ENCODE results near the gene PARP1. TPM values are rescaled to one million over a fixed set of nuclear protein-coding genes. Genes with fewer than 3 reads are reported as not detected.

Gene PARP1
- total RNA-seq, 2 donors from 2014 or later, result 70.3 TPM

DNA sequence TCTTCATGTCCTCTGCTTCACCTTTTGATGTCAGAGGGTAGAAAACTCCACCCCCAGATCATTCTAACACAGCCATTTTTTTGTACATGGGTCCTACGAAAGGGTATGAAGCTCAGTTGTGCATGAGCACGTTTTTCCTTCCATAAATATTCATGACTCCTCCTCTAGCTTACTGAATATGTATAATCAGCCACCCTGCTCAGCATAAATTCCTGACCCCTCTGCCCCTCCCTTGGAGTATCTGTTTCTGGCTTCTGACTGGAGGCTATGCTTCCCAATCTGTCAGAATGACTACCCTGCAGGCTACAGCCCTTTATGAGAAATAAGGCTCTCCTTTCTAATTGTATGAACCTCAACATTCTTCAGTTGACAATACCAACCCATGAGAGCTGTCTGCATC, 42.8 kb upstream of the PARP1 start:
- DNase-seq (ENCODE audit: low spot score) (no peak), ATAC-seq (ENCODE audit: insufficient number of reproducible peaks, low FRiP score, low read depth) (no peak)
- Histone ChIP-seq H3K4me1 (ENCODE audit: control insufficient read depth in 1 of 2, low read depth in 2 of 2) (no peaks in the 10 kb centered on the region), H3K36me3 (no peaks in the 10 kb centered on the region), H3K9me3 (no peaks in the 10 kb centered on the region), H3K4me3 (no peak overlapping the region), H3K27ac (no peak overlapping the region), H3K27me3 (replicated peaks; ENCODE audit: insufficient read depth) (no peaks in the 10 kb centered on the region)
- TF ChIP-seq CTCF (IDR thresholded peaks at IDR 0.05), result no peak

- Histone ChIP-seq H3K27ac (no peak overlapping the region), H3K36me3 (no peaks in the 10 kb centered on the region), H3K27me3 (replicated peaks; ENCODE audit: insufficient read depth) (no peaks in the 10 kb centered on the region), H3K4me1 (ENCODE audit: control insufficient read depth in 1 of 2, low read depth in 2 of 2) (no peaks in the 10 kb centered on the region), H3K4me3 (no peak overlapping the region), H3K9me3 (no peaks in the 10 kb centered on the region)
- ATAC-seq (ENCODE audit: insufficient number of reproducible peaks, low FRiP score, low read depth) (no peak), DNase-seq (ENCODE audit: low spot score) (no peak)
- TF ChIP-seq CTCF (IDR thresholded peaks at IDR 0.05), result no peak
These were observed 41.9 kb upstream of the PARP1 start for GRCh38 chr1:226449823-226450222.

GRCh38 chr1:226447932-226448665, 40.2 kb upstream of the PARP1 start:
- no peak for ATAC-seq (ENCODE audit: insufficient number of reproducible peaks, low FRiP score, low read depth)
- no peak for TF ChIP-seq CTCF (IDR thresholded peaks at IDR 0.05)
- H3K9me3 ChIP-seq, result no peaks in the 10 kb centered on the region
- H3K4me3 ChIP-seq, result no peak overlapping the region
- no peaks in the 10 kb centered on the region for H3K27me3 ChIP-seq (replicated peaks; ENCODE audit: insufficient read depth)
- no peak for DNase-seq (ENCODE audit: low spot score)
- H3K36me3 ChIP-seq, result no peaks in the 10 kb centered on the region
- H3K27ac ChIP-seq, result no peak overlapping the region
- H3K4me1 ChIP-seq (ENCODE audit: control insufficient read depth in 1 of 2, low read depth in 2 of 2), result no peaks in the 10 kb centered on the region

- Histone ChIP-seq H3K4me1 (ENCODE audit: control insufficient read depth in 1 of 2, low read depth in 2 of 2) (no peaks in the 10 kb centered on the region), H3K9me3 (no peaks in the 10 kb centered on the region), H3K4me3 (no peak overlapping the region), H3K27me3 (replicated peaks; ENCODE audit: insufficient read depth) (no peaks in the 10 kb centered on the region), H3K27ac (no peak overlapping the region), H3K36me3 (no peaks in the 10 kb centered on the region)
- ATAC-seq (ENCODE audit: insufficient number of reproducible peaks, low FRiP score, low read depth) (no peak), DNase-seq (ENCODE audit: low spot score) (no peak)
- TF ChIP-seq CTCF (IDR thresholded peaks at IDR 0.05), result no peak
These were observed 38.2 kb upstream of the PARP1 start for GRCh38 chr1:226446094-226446493.

DNA sequence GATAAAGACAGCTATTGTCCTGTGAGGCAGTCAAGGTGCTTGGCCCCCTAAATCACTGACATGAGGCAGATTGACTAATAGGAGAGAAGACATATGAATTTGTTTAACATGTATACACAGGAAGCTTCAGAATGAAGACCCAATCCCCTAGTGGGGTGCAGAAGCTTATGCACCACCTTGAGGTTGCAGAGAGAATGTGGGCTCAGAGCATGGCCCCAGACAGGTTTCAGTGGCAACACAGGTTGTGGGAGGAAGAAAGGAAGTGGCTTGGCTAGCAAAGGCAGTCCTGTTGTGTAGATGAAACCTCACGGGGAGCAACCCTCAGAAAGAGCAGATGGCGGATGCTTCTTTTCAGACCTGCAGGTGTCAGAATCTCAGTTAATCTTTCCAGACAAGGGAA, 37.0 kb upstream of the PARP1 start:
- no peak for ATAC-seq (ENCODE audit: insufficient number of reproducible peaks, low FRiP score, low read depth)
- no peak for TF ChIP-seq CTCF (IDR thresholded peaks at IDR 0.05)
- DNase-seq (ENCODE audit: low spot score), result no peak

More for the DNA sequence above, 37.0 kb upstream of the PARP1 start:
- H3K36me3 ChIP-seq, result no peaks in the 10 kb centered on the region
- H3K4me1 ChIP-seq (ENCODE audit: control insufficient read depth in 1 of 2, low read depth in 2 of 2), result no peaks in the 10 kb centered on the region
- H3K4me3 ChIP-seq, result no peak overlapping the region
- no peaks in the 10 kb centered on the region for H3K27me3 ChIP-seq (replicated peaks; ENCODE audit: insufficient read depth)
- H3K9me3 ChIP-seq, result no peaks in the 10 kb centered on the region
- no peak overlapping the region for H3K27ac ChIP-seq
